HG03045 (cell line): ENCODE data around the gene LOXL3.
"Not testable (repeated sequence)": the region's sequence is repeated elsewhere in the genome, so short reads cannot be mapped to it uniquely, and the experiment has no call there.

Source experiments
- ATAC-seq: cut with Tn5 transposase; IDR thresholded peaks from one replicate; pipeline ENCODE4 v1.9.1; 2021; ENCODE audit warnings: mild to moderate bottlenecking, moderate library complexity; ENCODE audit not compliant: unreplicated experiment

The LOXL3 gene

DNA sequence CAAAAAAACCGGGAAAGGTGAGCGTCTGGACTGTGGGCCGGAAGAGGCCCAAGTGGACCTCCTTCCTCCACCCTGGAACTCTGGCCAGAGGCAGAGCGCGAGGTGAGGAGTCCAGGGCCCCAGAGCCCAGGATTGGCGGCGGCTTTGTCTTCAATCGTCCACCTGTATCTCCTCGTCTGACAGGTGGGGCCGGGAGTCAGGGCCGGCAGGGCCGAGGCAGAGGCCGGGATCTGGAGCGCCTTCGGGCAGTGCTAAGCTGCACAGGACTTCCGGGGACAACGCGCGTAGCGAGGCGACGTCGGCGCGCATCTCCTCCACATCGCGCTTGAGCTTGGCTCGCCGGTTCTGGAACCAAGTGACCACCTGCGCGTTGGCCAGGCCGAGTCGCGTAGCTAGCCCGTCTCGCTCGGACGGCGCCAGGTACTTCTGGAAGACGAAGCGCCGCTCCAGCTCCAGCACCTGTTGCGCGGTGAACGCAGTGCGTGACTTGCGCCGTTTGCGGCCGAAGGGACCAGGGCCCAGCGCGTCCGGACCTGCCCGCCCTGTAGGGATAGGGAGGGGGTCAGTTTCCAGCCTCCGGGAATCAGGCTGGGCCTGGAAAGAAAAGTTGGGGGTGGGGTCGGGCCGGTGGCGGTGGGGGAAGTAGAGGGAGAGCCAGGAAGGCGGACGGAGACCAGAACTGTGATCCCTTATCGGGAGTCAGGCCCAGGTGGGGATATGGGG is 55.8 kb downstream of the LOXL3 start:
- ATAC-seq, result no peak

DNA sequence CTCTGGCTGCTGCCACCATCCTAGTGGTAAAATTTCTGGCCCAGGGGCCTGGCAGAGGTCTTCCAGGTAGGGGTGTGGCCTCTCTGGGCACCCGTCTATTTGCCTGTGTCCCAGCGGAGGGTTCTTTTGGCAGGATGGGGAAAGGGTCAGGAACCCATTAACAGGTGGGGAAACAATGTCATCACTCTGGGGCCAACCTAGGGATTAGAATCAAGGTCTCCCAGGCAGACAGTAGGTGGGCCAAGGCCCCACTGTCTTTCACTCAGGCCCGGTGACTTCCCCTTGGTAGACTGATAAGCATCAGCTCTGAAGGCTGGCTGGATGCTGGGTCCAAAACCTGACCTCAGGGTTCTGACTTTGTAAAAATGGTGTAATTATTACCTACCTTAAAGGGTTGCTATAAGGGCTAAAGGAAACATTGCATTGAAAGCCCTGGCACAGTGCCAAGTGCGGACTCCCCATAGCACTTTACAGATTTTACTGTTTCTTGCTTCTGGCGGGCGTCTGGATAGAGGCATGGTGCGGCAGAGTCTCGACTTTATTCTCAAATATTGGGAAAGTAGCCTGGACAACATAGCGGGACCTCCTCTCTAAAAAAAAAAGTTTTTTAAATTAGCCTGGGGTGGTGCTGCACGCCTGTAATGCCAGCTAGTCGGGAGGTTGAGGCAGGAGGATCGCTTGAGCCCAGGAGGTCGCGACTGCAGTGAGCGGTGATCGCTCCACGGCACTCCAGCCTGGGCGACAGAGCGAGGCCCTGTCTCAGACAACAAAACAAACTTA is 56.6 kb downstream of the LOXL3 start:
- no peak for ATAC-seq

DNA sequence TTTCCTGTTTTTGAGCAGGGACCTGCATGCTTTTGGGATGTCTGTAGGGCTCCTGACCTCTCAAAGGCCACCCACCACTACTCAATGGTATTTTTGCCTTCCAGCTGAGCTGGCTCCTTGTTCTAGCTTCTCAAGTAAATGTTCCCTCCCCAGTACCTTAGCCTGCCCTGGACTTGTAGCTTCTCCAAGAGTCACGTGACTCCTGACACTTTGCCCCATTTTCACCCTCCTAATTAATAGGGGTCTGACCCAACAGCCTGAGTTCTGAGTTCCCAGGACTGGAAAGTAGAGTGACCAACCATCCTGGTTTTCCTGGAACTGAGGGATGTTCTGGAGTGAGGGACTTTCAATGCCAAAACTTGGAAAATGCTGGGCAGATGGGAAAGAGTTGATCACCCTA is 58.3 kb downstream of the LOXL3 start:
- ATAC-seq, result no peak

GRCh38 chr2:74493546-74493945 is 60.2 kb downstream of the LOXL3 start:
- no peak for ATAC-seq

GRCh38 chr2:74491648-74492544 is 61.8 kb downstream of the LOXL3 start:
- ATAC-seq, result no peak

DNA sequence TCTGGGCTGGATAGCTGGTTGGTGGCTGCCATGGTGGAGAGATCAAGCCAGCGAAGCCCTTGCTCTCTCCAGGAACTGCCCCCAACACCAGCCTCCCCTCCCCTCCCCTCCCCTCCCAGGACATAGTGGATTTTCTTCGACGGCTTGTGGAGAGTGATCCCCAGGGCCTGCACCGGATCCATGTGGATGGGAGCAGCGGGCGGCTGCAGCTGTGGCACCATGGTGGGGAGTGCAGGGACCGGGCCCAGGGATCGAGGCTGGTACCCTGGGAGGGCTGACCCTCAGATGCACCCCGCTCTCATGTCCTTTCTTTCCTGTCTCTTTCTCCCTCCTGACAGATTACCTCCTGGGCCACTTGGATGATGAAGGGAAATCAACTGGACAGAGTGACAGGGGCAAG is 63.8 kb downstream of the LOXL3 start:
- ATAC-seq, result no peak

DNA sequence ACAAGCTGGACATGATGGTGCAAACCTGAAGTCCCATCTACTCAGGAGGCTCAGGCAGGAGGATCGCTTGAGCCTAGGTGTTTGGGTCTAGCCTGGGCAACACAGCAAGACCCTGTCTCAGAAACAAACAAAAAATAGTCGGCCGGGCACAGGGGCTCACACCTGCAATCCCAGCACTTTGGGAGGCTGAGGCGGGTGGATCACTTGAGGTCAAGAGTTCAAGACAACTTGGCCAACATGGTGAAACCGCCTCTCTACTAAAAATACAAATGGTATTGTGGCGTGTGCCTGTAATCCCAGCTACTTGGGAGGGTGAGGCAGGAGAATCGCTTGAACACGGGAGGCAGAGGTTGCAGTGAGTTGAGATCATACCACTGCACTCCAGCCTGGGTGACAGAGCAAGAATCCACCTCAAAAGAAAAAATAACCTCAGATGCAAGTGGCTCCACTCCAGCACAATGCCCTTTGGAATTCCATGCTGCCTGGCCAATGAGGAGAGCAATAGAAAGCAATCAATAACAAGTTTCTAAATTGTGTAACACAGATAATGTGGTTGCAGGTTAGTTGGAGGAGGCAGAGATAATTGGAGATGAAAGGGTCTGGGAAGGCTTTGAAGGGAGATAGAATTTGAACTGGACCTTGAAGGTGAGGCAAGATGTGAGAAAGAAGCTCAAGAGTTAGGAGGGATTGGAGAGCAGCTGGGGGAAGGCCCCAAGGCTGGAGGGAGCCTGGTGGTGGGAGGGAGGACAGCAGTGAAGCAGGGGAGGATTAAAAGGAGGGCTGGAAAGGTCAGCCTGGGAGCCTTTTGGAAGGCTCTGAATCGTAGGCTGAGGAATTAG is 64.9 kb downstream of the LOXL3 start:
- ATAC-seq, result no peak

GRCh38 chr2:74486141-74486540 is 67.6 kb downstream of the LOXL3 start:
- ATAC-seq, result no peak

DNA sequence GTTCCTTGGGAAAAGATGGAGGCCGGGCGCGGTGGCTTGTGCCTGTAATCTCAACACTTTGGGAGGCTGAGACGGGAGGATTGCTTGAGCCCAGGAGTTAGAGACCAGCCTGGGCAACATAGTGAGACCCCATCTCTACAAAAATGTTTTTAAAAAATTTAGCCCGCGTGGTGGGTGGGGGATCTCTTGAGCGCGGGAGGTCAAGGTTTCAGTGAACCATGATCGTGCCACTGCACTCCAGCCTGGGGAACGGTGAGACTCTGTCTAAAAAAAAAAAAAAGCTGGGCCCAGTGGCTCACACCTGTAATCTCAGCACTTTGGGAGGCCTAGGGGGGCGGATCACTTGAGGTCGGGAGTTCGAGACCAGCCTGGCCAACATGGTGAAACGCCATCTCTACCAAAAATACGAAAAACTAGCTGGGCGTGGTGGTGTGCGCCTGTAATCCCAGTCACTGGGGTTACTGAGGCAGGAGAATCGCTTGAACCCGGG is 70.0 kb downstream of the LOXL3 start:
- not testable (repeated sequence) for ATAC-seq

DNA sequence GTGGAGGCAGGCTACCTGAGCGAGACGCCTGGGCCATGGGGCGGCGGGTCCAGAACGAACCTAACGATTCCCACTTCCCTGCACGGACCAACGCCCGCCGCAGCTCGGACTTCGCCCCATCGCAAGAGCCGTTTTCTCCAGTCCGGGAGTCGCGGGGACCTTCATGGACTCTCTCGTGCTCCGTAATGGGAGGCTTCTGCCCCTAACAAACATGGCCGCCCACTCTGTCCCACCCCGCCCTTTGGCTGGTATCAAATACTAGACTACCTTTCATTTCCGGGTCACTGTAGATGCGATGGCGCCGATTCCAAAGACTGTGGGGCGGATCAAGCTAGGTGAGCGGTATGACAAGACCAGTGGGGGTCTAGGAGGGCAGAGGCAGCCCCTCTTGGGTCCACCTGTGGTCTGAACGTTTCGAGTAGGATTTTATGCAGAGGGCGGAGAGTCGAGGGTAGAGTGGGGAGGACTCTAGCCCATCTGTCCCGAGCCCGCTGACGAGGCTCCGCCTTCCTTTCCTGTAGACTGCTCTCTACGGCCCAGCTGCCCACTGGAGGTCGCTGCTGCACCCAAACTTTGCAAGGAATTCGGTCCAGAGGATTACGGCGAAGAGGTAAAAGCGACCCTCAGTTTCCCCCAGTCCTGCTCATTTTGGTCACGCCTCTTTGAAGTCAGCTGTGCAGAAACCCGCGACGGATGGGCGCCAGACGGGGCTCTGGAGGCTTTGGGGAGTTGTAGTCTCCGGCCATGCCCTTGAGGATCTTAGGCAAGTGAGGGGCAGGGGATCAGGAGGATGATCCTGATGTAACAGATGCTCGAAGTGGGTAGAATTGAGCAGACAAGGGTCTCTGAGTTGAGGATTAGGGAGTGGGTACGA is 70.7 kb downstream of the LOXL3 start, which contains the start of the genes CCDC142 and TTC31:
Gene CCDC142, minus strand, starts transcription at position 198 of the 874 bp plus-strand sequence. Its CDS starts 161 bp downstream, at position 37.
Gene TTC31, plus strand, starts transcription at position 281 of the 874 bp plus-strand sequence. Its CDS starts 15 bp downstream, at position 296.
- peak; percentile 89 for ATAC-seq
